Neural cell (in vitro differentiated cells): ENCODE results near the gene KIF21B.

Experiments
- MXI1 ChIP-seq: fragments of 450-650 bp; conservative IDR thresholded peaks from 2 replicates; pipeline ENCODE4 v1.6.1; 2014; ENCODE audit warnings: antibody characterized with exemption, mild to moderate bottlenecking; ENCODE audit not compliant: poor library complexity, severe bottlenecking
- POLR2AphosphoS5 ChIP-seq: IDR thresholded peaks from 2 replicates; pipeline ENCODE4 v1.6.1; 2012
- RAD21 ChIP-seq: fragments of 450-650 bp; conservative IDR thresholded peaks from 2 replicates; pipeline ENCODE4 v1.6.1; 2014; ENCODE audit warnings: antibody characterized with exemption, mild to moderate bottlenecking, moderate library complexity
- TF ChIP-seq, protein P1 (sequence below): fragments of 450-650 bp; IDR thresholded peaks from 2 replicates; pipeline ENCODE4 v1.5.1; 2014; ENCODE audit warnings: antibody characterized with exemption, mild to moderate bottlenecking, moderate library complexity; ENCODE audit not compliant: poor library complexity, severe bottlenecking

DNA sequence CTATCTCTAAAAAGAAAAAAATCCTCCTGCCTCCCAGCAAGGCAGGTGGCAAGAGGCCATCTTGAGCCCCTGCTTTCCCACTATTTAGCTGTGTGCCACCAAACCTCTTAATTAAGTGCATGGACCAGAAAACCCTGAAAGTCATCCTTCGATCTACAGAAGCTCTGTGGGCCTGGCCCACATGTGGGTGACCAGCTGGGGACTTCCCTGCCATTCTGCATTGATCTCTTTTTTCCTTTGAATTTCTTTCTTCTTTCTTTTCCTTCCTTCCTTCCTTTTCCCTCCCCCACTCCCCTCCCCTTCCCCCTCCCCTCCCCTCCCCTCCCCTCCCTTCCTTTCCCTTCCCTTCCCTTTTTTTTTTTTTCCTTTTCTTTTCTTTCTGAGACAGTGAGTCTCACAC, 38.0 kb downstream of the KIF21B start:
- TF ChIP-seq POLR2AphosphoS5 (no peak), RAD21 (no peak), MXI1 (no peak)
- TF ChIP-seq, protein P1, sequence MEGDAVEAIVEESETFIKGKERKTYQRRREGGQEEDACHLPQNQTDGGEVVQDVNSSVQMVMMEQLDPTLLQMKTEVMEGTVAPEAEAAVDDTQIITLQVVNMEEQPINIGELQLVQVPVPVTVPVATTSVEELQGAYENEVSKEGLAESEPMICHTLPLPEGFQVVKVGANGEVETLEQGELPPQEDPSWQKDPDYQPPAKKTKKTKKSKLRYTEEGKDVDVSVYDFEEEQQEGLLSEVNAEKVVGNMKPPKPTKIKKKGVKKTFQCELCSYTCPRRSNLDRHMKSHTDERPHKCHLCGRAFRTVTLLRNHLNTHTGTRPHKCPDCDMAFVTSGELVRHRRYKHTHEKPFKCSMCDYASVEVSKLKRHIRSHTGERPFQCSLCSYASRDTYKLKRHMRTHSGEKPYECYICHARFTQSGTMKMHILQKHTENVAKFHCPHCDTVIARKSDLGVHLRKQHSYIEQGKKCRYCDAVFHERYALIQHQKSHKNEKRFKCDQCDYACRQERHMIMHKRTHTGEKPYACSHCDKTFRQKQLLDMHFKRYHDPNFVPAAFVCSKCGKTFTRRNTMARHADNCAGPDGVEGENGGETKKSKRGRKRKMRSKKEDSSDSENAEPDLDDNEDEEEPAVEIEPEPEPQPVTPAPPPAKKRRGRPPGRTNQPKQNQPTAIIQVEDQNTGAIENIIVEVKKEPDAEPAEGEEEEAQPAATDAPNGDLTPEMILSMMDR, result no peak
